Astrocyte (in vitro differentiated cells and primary cell): ENCODE measurements around the gene NUP210. TPM values are rescaled to one million over a fixed set of nuclear protein-coding genes. Genes with fewer than 3 reads are reported as not detected.

Source experiments
- DNase-seq: peaks from one replicate; pipeline ENCODE4 v3.0.0-alpha.2; 2010; ENCODE audit warnings: low read depth
- FAIRE-seq: peaks from 2 replicates; lab custom pipeline; 2011; peaks lifted over from hg19 to GRCh38; lab: Jason Lieb, UNC
- H2AFZ ChIP-seq: 2 replicates; pipeline ENCODE4 v1.6.0; 2012; ENCODE audit warnings: low read depth, low read length, inconsistent platforms
- H3K27ac ChIP-seq: 2 replicates; pipeline ENCODE4 v1.5.1; 2011; ENCODE audit warnings: low read depth, low read length, inconsistent platforms
- H3K27me3 ChIP-seq: 2 replicates; pipeline ENCODE4 v1.6.0; 2011; ENCODE audit warnings: low read length, inconsistent platforms; ENCODE audit not compliant: insufficient read depth
- H3K36me3 ChIP-seq: 2 replicates; pipeline ENCODE4 v1.5.1; 2011; ENCODE audit warnings: low read length, inconsistent platforms; ENCODE audit not compliant: insufficient read depth
- H3K4me1 ChIP-seq: 2 replicates; pipeline ENCODE4 v1.5.1; 2011; ENCODE audit warnings: low read length, inconsistent platforms; ENCODE audit not compliant: insufficient read depth
- H3K4me2 ChIP-seq: 2 replicates; pipeline ENCODE4 v1.6.0; 2012; ENCODE audit warnings: low read length, inconsistent platforms
- H3K4me3 ChIP-seq: 2 replicates; pipeline ENCODE4 v1.5.1; 2011; ENCODE audit warnings: low read depth, mild to moderate bottlenecking, low read length, inconsistent platforms; ENCODE audit not compliant: insufficient read depth
- H3K79me2 ChIP-seq: 2 replicates; pipeline ENCODE4 v1.6.0; 2012; ENCODE audit warnings: mild to moderate bottlenecking, low read length, inconsistent platforms; ENCODE audit not compliant: insufficient read depth
- H3K9ac ChIP-seq: 2 replicates; pipeline ENCODE4 v1.6.0; 2012; ENCODE audit warnings: mild to moderate bottlenecking, low read length, inconsistent platforms
- H3K9me3 ChIP-seq: 2 replicates; pipeline ENCODE4 v1.5.1; 2012; ENCODE audit warnings: low read depth, mild to moderate bottlenecking, low read length, inconsistent platforms; ENCODE audit not compliant: insufficient read depth
- H4K20me1 ChIP-seq: 2 replicates; pipeline ENCODE4 v1.6.0; 2012; ENCODE audit warnings: low read length, inconsistent platforms; ENCODE audit not compliant: insufficient read depth
- H3K27ac Mint-ChIP-seq: one replicate; pipeline ENCODE4 v1.8.0; 2021; ENCODE audit warnings: mild to moderate bottlenecking, mixed read lengths; ENCODE audit not compliant: unreplicated experiment
- H3K27me3 Mint-ChIP-seq: one replicate; pipeline ENCODE4 v1.8.0; 2021; ENCODE audit warnings: low read depth, mixed read lengths; ENCODE audit not compliant: unreplicated experiment
- H3K36me3 Mint-ChIP-seq: one replicate; pipeline ENCODE4 v1.8.0; 2021; ENCODE audit warnings: low read depth, mixed read lengths; ENCODE audit not compliant: unreplicated experiment
- H3K4me1 Mint-ChIP-seq: one replicate; pipeline ENCODE4 v1.8.0; 2021; ENCODE audit warnings: low read depth, mixed read lengths; ENCODE audit not compliant: unreplicated experiment
- H3K4me3 Mint-ChIP-seq: one replicate; pipeline ENCODE4 v1.8.0; 2021; ENCODE audit warnings: mild to moderate bottlenecking, moderate library complexity, mixed read lengths; ENCODE audit not compliant: unreplicated experiment
- H3K9me3 Mint-ChIP-seq: one replicate; pipeline ENCODE4 v1.8.0; 2021; ENCODE audit warnings: mild to moderate bottlenecking, mixed read lengths; ENCODE audit not compliant: unreplicated experiment
- EZH2 ChIP-seq: IDR thresholded peaks from 2 replicates; pipeline ENCODE4 v1.6.1; 2012; ENCODE audit warnings: mild to moderate bottlenecking, low read length, inconsistent platforms; ENCODE audit not compliant: insufficient read depth
- total RNA-seq: library from RNA; stranded (reverse); gene quantifications from 2 replicates; pipeline ENCODE4 v1.2.1, GENCODE V29; 2021
- TF ChIP-seq, protein P1 (sequence below): IDR thresholded peaks from 2 replicates; pipeline ENCODE4 v1.5.1; 2011; ENCODE audit warnings: low read depth, mild to moderate bottlenecking, inconsistent platforms, low read length, moderate library complexity; ENCODE audit not compliant: insufficient read depth

NUP210 gene
- total RNA-seq, 1 donor from 2014 or later: 1.2 TPM

DNA sequence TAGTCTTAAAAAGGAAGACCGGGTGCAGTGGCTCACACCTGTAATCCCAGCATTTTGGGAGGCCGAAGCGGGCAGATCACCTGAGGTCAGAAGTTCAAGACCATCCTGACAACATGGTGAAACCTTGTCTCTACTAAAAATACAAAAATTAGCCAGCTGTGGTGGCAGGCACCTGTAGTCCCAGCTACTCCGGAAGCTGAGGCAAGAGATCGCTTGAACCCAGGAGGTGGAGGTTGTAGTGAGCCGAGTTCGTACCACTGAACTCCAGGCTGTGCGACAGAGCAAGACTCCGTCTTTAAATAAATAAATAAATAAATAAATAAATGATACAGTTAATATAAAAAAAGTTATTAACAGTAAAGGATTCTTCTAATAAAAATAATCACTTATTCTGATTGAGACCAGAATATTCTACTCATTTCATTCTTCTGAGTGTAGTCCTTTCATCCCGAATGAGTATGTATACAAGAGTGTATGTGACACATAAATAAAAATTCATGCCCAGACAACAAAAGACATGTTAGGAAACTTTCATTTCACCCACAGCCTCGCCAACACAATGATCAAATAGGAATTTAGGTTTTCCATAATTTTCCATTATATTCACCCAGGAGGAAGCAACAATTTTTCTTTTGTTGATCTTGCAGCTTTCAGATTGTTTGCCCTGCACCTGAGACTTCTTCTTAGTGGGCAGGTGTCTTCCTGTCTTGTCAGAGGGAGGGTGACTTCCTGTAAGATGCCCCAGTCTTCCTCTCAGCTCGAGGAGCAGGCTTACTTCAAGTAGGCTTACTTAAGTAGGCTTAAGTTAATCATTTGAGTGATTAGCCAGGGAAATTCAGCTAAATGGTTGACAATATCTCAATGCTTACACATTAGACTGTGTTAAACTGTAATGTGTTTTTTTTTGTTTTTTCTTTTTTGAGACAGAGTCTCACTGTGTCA, 7.8 kb upstream of the NUP210 start:
- Mint-ChIP-seq H3K27ac (no peak overlapping the region), H3K36me3 (peaks cover 2% of the 10 kb centered on the region), H3K4me3 (no peak overlapping the region), H3K4me1 (no peaks in the 10 kb centered on the region), H3K9me3 (peaks cover 2% of the 10 kb centered on the region), H3K27me3 (peaks cover 2% of the 10 kb centered on the region)
- H2AFZ ChIP-seq: no peak overlapping the region
- FAIRE-seq: no peak
- no peaks in the 10 kb centered on the region for H3K79me2 ChIP-seq
- no peaks in the 10 kb centered on the region for H3K4me1 ChIP-seq
- TF ChIP-seq, protein P1, sequence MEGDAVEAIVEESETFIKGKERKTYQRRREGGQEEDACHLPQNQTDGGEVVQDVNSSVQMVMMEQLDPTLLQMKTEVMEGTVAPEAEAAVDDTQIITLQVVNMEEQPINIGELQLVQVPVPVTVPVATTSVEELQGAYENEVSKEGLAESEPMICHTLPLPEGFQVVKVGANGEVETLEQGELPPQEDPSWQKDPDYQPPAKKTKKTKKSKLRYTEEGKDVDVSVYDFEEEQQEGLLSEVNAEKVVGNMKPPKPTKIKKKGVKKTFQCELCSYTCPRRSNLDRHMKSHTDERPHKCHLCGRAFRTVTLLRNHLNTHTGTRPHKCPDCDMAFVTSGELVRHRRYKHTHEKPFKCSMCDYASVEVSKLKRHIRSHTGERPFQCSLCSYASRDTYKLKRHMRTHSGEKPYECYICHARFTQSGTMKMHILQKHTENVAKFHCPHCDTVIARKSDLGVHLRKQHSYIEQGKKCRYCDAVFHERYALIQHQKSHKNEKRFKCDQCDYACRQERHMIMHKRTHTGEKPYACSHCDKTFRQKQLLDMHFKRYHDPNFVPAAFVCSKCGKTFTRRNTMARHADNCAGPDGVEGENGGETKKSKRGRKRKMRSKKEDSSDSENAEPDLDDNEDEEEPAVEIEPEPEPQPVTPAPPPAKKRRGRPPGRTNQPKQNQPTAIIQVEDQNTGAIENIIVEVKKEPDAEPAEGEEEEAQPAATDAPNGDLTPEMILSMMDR: no peak
- no peak for TF ChIP-seq EZH2
- no peaks in the 10 kb centered on the region for H3K27me3 ChIP-seq
- no peak overlapping the region for H3K9ac ChIP-seq
- no peaks in the 10 kb centered on the region for H3K36me3 ChIP-seq
- H3K9me3 ChIP-seq: no peaks in the 10 kb centered on the region
- H3K4me3 ChIP-seq: no peak overlapping the region
- H3K4me2 ChIP-seq: no peak overlapping the region
- H3K27ac ChIP-seq: no peak overlapping the region
- no peaks in the 10 kb centered on the region for H4K20me1 ChIP-seq
- no peak for DNase-seq

DNA sequence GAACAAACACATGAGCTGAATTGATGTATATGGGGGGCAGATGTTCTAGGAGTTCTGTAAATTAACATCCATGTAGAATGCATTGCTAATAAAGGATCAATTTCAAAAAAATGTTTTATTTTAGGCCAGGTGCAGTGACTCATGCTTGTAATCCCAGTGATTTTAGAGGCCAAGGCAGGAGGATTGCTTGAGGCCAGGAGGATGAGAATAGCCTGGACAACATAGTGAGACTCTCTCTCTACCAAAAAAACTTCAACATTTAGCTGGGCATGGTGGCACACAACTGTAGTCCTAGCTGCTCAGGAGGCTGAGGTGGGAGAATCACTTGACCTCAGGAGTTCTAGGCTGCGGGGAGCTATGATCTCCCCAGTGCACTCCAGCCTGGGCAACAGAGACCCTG, 6.5 kb upstream of the NUP210 start:
- no peak for TF ChIP-seq EZH2
- TF ChIP-seq, protein P1: no peak
- H3K9me3 Mint-ChIP-seq: peaks cover 2% of the 10 kb centered on the region
- Histone ChIP-seq H3K27me3 (no peaks in the 10 kb centered on the region), H4K20me1 (no peaks in the 10 kb centered on the region), H3K79me2 (no peaks in the 10 kb centered on the region), H2AFZ (no peak overlapping the region), H3K4me2 (no peak overlapping the region), H3K9ac (no peak overlapping the region), H3K27ac (no peak overlapping the region), H3K4me1 (no peaks in the 10 kb centered on the region), H3K9me3 (no peaks in the 10 kb centered on the region), H3K4me3 (no peak overlapping the region), H3K36me3 (no peaks in the 10 kb centered on the region)
- DNase-seq (no peak), FAIRE-seq (no peak)
- H3K27me3 Mint-ChIP-seq: peaks cover 2% of the 10 kb centered on the region
- no peak overlapping the region for H3K27ac Mint-ChIP-seq
- no peak overlapping the region for H3K4me3 Mint-ChIP-seq
- H3K36me3 Mint-ChIP-seq: peaks cover 2% of the 10 kb centered on the region
- no peaks in the 10 kb centered on the region for H3K4me1 Mint-ChIP-seq

DNA sequence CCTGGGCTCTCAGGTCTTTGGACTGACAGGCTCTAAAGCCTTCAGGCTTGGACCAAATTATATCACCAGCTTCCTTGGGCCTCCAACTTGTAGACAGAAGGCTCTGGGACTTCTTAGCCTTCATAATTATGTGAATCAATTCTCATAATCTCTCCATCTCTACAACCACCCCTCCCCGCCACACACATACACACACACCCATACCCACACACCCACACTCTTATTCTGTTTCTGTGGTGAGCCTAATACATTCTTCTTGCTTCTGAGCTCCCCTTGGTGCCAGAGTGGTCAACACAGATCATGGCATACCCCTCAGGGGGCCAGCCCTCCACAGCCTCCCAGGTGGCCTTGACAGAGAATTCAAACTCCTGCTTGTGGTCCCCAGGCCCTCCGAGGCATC, 5.6 kb upstream of the NUP210 start:
- peaks cover 6% of the 10 kb centered on the region for H3K27me3 ChIP-seq
- H3K36me3 Mint-ChIP-seq: peaks cover 2% of the 10 kb centered on the region
- H3K4me3 Mint-ChIP-seq: no peak overlapping the region
- H3K27me3 Mint-ChIP-seq: peaks cover 9% of the 10 kb centered on the region
- H4K20me1 ChIP-seq: no peaks in the 10 kb centered on the region
- TF ChIP-seq EZH2: no peak
- TF ChIP-seq, protein P1: no peak
- H3K9me3 Mint-ChIP-seq: peaks cover 2% of the 10 kb centered on the region
- no peak overlapping the region for H2AFZ ChIP-seq
- DNase-seq (no peak), FAIRE-seq (no peak)
- no peak overlapping the region for H3K4me2 ChIP-seq
- H3K9me3 ChIP-seq: no peaks in the 10 kb centered on the region
- H3K4me1 ChIP-seq: no peaks in the 10 kb centered on the region
- H3K36me3 ChIP-seq: no peaks in the 10 kb centered on the region
- no peaks in the 10 kb centered on the region for H3K4me1 Mint-ChIP-seq
- H3K9ac ChIP-seq: no peak overlapping the region
- H3K79me2 ChIP-seq: no peaks in the 10 kb centered on the region
- no peak overlapping the region for H3K27ac Mint-ChIP-seq
- no peak overlapping the region for H3K27ac ChIP-seq
- H3K4me3 ChIP-seq: no peak overlapping the region
